ENCODE results near the gene FAM13C. TPM values are rescaled to one million over a fixed set of nuclear protein-coding genes. Genes with fewer than 3 reads are reported as not detected.

The FAM13C gene
- polyA plus RNA-seq, 1 donor from 2014 or later, result 89.3 TPM

GRCh38 chr10:59268460-59268859 lies 93.9 kb downstream of the FAM13C start:
- H3F3A ChIP-seq (ENCODE audit: insufficient read depth, low read length, poor library complexity, severe bottlenecking), result no peaks in the 10 kb centered on the region
- H3K4me3 ChIP-seq (ENCODE audit: low read length), result no peak overlapping the region
- no peaks in the 10 kb centered on the region for H4K20me1 ChIP-seq (ENCODE audit: insufficient read depth)
- H3K27me3 ChIP-seq (ENCODE audit: insufficient read depth, low read depth, low read length), result no peaks in the 10 kb centered on the region
- peaks cover 12% of the 10 kb centered on the region for H3K79me2 ChIP-seq (replicated peaks; ENCODE audit: insufficient read depth, low read length)
- TF ChIP-seq MXI1 (conservative IDR thresholded peaks at IDR 0.05; ENCODE audit: poor library complexity, severe bottlenecking), result no peak
- TF ChIP-seq EP300 (conservative IDR thresholded peaks at IDR 0.05; ENCODE audit: poor library complexity, severe bottlenecking), result no peak
- no peak overlapping the region for H3K9ac ChIP-seq (ENCODE audit: low read length)
- no peaks in the 10 kb centered on the region for H3K9me2 ChIP-seq (ENCODE audit: insufficient read depth, low read length)
- H3K27ac ChIP-seq (ENCODE audit: low read length), result no peak overlapping the region
- no peaks in the 10 kb centered on the region for H3K9me3 ChIP-seq (ENCODE audit: low read length)
- no peak overlapping the region for H3K4me2 ChIP-seq (ENCODE audit: low read length)
- H3K36me3 ChIP-seq (ENCODE audit: insufficient read depth, low read length), result peaks cover 41% of the 10 kb centered on the region
- H2AFZ ChIP-seq (ENCODE audit: low read depth, low read length), result no peak overlapping the region

GRCh38 chr10:59266321-59266720 lies 96.0 kb downstream of the FAM13C start:
- peak overlapping the region; percentile 76 for H3K27ac ChIP-seq (ENCODE audit: low read length)
- H3K9ac ChIP-seq (ENCODE audit: low read length), result peak overlapping the region; percentile 43
- no peaks in the 10 kb centered on the region for H3K9me3 ChIP-seq (ENCODE audit: low read length)
- H3K9me2 ChIP-seq (ENCODE audit: insufficient read depth, low read length), result no peaks in the 10 kb centered on the region
- peaks cover 6% of the 10 kb centered on the region for H3K79me2 ChIP-seq (replicated peaks; ENCODE audit: insufficient read depth, low read length)
- peak overlapping the region; percentile 24 for H3K4me3 ChIP-seq (ENCODE audit: low read length)
- no peak overlapping the region for H3K4me2 ChIP-seq (ENCODE audit: low read length)
- no peak overlapping the region for H2AFZ ChIP-seq (ENCODE audit: low read depth, low read length)
- H4K20me1 ChIP-seq (ENCODE audit: insufficient read depth), result no peaks in the 10 kb centered on the region
- H3K36me3 ChIP-seq (ENCODE audit: insufficient read depth, low read length), result peaks cover 41% of the 10 kb centered on the region
- TF ChIP-seq EP300 (conservative IDR thresholded peaks at IDR 0.05; ENCODE audit: poor library complexity, severe bottlenecking), result peak; percentile 69
- TF ChIP-seq POLR2AphosphoS5 (IDR thresholded peaks at IDR 0.05), result peak; percentile 56
- peak; percentile 22 for TF ChIP-seq RAD21 (conservative IDR thresholded peaks at IDR 0.05)
- TF ChIP-seq TAF1 (IDR thresholded peaks at IDR 0.05; ENCODE audit: low read depth), result no peak
- TF ChIP-seq EZH2 (IDR thresholded peaks at IDR 0.05; ENCODE audit: borderline replicate concordance, insufficient read depth, low read length, poor library complexity, severe bottlenecking), result no peak
- no peak for TF ChIP-seq MXI1 (conservative IDR thresholded peaks at IDR 0.05; ENCODE audit: poor library complexity, severe bottlenecking)
- TF ChIP-seq CTCF (IDR thresholded peaks at IDR 0.05; ENCODE audit: poor library complexity, severe bottlenecking), result no peak
- TF ChIP-seq SMC3 (conservative IDR thresholded peaks at IDR 0.05; ENCODE audit: poor library complexity), result peak; percentile 23
- TF ChIP-seq, protein P1, sequence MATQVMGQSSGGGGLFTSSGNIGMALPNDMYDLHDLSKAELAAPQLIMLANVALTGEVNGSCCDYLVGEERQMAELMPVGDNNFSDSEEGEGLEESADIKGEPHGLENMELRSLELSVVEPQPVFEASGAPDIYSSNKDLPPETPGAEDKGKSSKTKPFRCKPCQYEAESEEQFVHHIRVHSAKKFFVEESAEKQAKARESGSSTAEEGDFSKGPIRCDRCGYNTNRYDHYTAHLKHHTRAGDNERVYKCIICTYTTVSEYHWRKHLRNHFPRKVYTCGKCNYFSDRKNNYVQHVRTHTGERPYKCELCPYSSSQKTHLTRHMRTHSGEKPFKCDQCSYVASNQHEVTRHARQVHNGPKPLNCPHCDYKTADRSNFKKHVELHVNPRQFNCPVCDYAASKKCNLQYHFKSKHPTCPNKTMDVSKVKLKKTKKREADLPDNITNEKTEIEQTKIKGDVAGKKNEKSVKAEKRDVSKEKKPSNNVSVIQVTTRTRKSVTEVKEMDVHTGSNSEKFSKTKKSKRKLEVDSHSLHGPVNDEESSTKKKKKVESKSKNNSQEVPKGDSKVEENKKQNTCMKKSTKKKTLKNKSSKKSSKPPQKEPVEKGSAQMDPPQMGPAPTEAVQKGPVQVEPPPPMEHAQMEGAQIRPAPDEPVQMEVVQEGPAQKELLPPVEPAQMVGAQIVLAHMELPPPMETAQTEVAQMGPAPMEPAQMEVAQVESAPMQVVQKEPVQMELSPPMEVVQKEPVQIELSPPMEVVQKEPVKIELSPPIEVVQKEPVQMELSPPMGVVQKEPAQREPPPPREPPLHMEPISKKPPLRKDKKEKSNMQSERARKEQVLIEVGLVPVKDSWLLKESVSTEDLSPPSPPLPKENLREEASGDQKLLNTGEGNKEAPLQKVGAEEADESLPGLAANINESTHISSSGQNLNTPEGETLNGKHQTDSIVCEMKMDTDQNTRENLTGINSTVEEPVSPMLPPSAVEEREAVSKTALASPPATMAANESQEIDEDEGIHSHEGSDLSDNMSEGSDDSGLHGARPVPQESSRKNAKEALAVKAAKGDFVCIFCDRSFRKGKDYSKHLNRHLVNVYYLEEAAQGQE (IDR thresholded peaks at IDR 0.05; ENCODE audit: borderline replicate concordance), result peak; percentile 52
- no peaks in the 10 kb centered on the region for H3K27me3 ChIP-seq (ENCODE audit: insufficient read depth, low read depth, low read length)
- no peaks in the 10 kb centered on the region for H3F3A ChIP-seq (ENCODE audit: insufficient read depth, low read length, poor library complexity, severe bottlenecking)

All from neural cell (in vitro differentiated cells).